Measurements from ENCODE around the gene PHF24.

DNA sequence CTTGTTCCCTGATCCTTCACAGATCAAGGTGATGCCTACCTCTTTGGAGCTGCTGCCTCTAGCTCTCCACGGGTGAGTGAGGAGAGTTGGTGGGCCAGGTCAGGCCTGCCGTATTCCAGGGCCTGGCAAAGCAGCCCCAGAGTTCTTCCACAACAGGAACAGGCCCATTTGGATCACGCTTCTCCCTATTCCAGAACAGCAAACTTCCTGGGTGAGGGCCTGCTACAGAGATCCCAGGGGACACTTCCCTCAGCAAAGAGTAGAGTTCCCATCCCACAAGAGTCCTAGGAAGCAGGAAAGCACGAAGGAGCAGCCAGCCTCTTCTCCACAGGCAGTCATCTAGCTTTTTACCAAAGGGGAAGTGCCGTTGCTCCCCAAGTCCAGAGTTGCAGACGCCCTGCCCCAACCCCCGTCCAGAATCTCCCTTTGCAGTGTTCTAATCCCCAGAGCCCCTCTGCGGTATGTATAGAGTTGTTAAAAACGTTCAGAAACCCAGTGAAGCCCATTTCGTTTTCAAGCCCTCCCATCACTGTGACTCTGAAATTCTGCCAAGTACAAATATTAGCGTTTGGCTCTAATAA, 22.2 kb downstream of the PHF24 start:
- TF ChIP-seq, protein P1, sequence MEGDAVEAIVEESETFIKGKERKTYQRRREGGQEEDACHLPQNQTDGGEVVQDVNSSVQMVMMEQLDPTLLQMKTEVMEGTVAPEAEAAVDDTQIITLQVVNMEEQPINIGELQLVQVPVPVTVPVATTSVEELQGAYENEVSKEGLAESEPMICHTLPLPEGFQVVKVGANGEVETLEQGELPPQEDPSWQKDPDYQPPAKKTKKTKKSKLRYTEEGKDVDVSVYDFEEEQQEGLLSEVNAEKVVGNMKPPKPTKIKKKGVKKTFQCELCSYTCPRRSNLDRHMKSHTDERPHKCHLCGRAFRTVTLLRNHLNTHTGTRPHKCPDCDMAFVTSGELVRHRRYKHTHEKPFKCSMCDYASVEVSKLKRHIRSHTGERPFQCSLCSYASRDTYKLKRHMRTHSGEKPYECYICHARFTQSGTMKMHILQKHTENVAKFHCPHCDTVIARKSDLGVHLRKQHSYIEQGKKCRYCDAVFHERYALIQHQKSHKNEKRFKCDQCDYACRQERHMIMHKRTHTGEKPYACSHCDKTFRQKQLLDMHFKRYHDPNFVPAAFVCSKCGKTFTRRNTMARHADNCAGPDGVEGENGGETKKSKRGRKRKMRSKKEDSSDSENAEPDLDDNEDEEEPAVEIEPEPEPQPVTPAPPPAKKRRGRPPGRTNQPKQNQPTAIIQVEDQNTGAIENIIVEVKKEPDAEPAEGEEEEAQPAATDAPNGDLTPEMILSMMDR (conservative IDR thresholded peaks at IDR 0.05; ENCODE audit: low read length), result no peak
- TF ChIP-seq EZH2phosphoT487 (IDR thresholded peaks at IDR 0.05; ENCODE audit: borderline replicate concordance), result no peak
